Measurements from ENCODE around the gene KIAA0753.

GRCh38 chr17:6675201-6675825 lies 34.8 kb upstream of the KIAA0753 start:
- no peak for TF ChIP-seq RAD21 (IDR thresholded peaks at IDR 0.05; ENCODE audit: low read depth)
- TF ChIP-seq TEAD4 (IDR thresholded peaks at IDR 0.05), result no peak
